Urothelium cell line (cell line): ENCODE results near the gene TMEM54.
"Not testable (repeated sequence)": the region's sequence is repeated elsewhere in the genome, so short reads cannot be mapped to it uniquely, and the experiment has no call there.

ENCODE experiments used
- DNase-seq: peaks from one replicate; pipeline ENCODE4 v3.0.0; 2011; ENCODE audit warnings: low spot score, mixed read lengths
- FAIRE-seq: peaks from 2 replicates; lab custom pipeline; 2011; peaks lifted over from hg19 to GRCh38; lab: Jason Lieb, UNC

TMEM54 gene

DNA sequence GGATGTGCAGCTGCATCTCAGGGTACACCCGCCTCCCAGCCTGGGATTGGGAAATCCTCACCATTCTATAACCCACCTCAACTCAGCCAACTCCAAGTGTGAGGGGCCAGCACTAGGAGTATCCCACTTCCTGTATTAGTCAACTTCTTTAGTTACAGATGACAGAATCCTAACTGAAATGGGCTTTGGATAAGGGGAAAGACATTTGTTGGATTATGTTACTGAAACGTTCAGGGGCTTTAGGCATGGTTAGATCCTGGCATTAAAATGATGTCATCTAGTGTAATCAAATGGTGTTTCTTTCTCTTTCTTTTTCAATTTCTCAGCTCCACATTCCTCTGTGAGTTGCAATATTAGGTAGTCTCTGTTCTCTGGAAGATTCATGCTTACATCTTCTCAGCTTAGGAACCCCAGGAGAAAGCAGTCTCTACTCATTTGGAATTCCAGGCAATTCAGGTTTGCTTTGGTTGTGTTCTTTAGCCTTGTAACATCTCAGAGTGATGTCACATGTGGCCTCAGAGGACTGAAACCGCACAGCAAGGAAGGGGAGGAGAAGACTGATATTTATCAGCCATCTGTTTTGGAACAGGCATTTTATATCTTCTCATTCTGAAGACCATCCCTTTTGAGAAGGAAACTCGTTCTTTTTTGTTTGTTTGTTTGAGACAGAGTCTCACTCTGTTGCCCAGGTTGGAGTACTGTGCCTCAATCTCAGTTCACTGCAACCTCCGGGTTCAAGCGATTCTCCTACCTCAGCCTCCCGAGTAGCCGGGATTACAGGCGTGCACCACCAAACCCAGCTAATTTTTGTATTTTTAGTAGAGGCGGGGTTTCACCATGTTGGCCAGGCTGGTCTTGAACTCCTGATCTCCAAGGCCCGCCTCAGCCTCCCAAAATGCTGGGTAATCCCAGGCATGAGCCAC is 18.9 kb upstream of the TMEM54 start:
- FAIRE-seq (no peak), DNase-seq (no peak)

DNA sequence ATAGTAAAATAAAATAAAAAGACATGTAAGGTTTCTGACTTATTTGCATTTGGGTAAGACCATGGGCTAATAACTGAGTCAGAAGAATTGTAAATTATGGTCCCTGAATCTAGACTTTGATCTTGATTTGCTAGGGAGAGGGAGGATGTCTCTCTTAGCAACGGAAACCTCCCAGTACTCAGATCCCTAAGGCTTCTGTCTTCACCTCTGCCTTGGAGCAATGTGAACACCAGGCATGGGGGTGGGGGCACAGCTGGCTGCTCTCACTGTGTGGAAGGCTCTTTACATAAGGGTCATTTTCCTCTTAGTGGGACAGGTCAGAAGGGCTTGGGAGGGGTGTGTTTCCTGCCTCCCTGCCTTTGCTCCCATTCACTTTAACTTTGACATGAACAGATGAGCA is 17.0 kb upstream of the TMEM54 start:
- FAIRE-seq (no peak), DNase-seq (no peak)

DNA sequence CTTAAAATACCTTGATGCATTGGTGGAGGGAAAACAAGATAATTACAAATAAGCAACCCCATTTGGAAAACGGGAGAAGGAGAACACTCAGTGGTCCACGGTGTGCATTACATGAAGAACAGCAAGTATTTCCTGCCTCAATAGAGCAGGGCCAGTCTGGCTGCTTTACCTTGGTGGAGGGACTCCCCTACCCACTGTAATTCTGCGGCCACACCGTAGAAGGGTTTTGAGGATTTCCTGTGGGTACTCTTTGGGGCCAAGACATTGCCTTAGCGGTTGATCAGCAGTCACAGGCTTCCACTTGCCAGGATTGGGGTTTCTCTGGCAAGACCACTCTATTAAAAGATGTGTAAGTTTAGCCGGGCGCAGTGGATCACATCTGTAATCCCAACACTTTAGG is 16.3 kb upstream of the TMEM54 start:
- DNase-seq (no peak), FAIRE-seq (peak; percentile 32)

DNA sequence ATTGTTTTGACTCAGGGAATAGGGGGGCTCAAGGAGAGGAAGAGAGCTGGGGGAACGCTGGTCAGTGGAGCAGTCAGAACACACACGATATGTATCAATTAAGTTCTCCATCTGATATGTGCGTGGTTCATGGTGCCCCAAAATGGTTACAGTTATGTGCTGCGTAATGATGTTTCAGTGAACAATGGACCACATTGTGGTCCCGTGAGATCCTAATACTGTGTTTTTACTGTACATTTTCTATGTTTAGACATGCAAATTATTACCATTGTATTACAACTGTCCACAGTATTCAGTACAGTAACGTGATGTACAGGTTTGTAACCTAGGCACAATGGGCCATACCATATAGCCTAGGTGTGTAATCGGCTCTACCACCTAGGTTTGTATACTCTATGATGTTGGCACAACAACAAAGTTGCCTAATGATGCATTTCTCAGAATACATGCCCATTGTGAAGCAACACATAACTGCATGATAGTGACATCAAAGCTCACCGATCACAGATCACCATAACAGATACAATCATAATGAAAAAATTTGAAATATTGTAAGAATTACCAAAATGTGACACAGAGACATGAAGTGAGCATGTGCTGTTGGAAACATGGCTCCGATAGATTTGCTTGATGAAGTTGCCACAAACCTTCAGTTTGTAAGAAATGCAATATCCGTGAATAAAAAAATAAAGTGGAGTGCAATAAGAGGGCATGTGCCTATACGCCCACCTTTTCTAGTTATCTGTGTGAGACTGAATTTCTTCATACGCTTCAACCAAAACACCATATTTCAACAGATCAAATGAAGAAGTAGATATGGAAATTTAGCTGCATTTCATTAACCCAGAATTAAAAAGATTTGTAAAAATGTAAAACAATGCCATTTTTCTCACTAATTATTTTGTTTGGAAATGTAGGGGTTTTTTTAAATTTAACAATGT is 14.8 kb upstream of the TMEM54 start:
- FAIRE-seq (no peak), DNase-seq (no peak)

DNA sequence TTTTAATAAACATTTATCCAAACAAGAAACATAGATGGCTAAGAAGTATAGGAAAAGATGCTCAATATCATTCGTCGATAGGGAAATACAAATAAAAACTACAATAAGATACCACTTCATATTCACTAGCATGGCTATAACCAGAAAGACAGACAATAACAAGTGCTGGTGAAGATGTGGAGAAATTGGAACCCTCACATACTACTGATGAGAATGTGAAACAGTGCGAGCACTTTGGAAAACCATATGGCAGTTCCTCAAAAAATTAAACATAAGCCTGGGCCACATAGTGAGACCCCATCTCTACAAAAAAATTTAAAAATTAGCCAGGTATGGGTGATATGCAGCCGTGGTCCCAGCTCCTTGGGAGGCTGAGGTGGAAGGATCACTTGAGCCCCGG is 9.1 kb upstream of the TMEM54 start:
- FAIRE-seq: no peak
- no peak for DNase-seq

DNA sequence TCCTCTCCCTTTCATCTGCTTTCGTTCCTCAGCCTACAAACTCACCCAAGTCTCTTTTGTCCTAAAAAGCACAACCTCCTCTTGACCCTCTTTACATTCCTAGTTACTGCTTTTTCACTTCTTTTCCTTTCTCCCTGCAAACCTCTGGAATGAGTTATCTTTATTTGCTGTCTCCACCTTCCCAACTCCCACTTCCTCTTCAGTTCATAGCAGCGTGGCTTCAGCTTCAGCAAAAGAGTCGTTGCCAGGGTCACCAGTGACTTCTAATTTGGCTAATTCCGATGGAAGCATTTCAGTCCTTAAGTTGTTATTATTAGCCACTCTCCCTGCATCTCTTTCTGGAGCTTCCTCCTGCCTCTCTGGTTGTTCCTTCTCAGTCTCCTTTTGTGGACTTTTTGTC is 6.2 kb upstream of the TMEM54 start:
- no peak for DNase-seq

DNA sequence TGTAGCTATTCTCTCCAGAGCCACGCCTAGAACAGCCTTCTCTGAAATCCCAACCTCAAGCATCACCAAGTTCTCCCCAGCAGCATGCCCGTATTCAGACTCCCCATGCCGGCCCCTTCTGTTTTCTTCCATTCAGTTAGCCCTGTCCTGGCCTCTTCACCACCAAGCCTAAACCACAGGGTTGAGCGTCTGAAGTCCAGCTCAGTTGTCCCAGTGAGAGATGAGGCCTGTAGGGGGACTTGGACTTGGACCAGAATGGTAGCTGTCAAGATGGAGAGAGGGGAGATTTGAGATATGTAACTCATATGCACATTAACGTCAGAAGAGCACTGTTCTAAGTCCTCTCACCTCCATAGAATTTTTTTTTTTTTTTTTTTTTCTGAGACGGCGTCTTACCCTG is 5.5 kb upstream of the TMEM54 start:
- FAIRE-seq (no peak), DNase-seq (no peak)

More for the DNA sequence above, 6.2 kb upstream of the TMEM54 start:
- no peak for FAIRE-seq

DNA sequence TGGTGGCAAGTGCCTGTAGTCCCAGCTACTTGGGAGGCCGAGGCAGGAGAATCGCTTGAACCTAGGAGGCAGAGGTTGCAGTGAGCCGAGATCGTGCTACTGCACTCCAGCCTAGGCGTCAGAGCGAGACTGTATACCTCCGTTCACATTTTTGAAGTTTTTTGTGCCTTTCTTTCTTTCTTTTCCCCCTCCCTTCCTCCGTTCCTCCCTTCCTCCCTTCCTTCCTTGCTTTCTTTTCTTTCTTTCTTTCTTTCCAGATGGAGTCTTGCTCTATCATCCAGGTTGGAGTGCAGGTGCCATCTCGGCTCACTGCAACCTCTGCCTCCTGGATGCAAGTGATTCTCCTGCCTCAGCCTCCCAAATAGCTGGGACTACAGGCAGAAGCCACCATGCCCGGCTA is 4.4 kb upstream of the TMEM54 start:
- DNase-seq, FAIRE-seq: not testable (repeated sequence)

DNA sequence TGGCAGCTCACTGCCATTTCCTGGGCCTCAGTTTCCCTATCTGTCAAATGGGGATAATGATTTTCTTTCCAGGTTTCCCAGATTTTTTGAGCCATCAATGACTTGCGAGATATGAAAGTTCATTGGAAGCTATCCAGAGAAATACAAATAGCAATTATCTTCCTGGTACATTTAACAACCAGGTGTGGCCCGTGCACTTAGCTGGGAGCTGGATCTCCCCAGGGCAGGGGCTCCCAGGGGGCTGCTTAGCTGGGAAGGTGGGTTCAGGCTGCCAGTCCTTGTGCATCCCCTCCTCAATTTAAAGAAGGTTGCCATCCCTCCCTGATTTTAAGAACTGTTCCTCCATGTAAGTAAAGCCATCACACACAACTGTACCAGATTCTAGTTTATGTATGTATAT is 3.6 kb upstream of the TMEM54 start:
- no peak for DNase-seq
- FAIRE-seq: no peak

DNA sequence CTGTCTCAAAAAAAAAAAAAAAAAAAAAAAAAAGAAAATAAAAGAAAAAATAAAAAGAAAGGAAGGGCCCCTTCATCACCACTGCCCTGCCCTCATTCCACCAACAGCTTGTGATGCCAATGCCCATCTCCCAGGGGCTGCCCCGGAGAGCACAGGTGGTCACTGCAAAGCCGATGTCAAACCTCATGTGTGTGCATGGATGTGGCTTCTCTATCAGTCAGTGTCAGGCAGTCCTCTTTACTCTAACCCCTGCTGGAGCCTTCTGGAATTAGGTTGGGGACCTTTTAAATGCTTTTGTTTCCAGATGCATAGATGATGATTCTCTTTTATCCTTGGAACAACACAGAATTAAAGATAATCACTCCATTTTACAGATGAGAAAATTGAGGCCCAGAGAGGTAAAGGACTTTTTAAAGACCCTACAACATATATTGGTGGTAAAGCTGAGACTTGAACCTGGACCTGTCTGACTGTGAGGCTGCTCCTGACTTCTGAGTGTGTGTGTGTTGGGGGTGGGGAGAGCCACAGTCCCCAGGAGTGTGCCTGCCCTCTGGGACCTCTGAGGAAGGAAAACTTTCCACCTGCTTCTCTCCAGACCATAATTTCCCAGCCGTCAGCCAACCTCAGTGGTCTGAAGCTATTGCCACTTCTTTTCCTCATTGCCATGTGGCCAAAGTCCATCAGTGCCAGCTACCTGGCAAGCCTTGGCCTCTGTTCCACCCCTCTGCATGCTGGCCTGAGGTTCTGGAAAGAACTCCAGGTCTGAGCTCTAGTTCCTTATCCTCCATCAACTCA is 3.0 kb upstream of the TMEM54 start:
- DNase-seq: no peak

DNA sequence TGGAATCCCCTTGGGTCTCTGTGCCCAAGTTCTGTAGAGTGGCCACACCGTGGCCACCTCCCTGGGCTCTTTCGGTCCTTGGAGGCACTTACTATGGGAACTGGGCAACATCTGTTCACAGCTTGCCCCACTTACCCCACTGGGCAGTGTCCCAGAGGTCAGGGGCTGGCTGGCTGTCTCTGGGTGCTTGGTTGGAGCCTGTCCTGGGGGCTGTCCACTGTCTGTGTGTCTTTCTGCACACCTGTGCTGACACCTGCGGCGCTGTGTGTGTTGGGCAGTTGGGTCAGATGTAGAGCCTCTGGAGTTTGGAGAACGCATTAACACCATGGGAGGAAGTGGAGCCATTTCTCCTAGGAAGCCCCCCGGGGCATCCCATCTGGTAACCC is 1.3 kb upstream of the TMEM54 start:
- no peak for FAIRE-seq

More for the DNA sequence above, 3.0 kb upstream of the TMEM54 start:
- no peak for FAIRE-seq

DNA sequence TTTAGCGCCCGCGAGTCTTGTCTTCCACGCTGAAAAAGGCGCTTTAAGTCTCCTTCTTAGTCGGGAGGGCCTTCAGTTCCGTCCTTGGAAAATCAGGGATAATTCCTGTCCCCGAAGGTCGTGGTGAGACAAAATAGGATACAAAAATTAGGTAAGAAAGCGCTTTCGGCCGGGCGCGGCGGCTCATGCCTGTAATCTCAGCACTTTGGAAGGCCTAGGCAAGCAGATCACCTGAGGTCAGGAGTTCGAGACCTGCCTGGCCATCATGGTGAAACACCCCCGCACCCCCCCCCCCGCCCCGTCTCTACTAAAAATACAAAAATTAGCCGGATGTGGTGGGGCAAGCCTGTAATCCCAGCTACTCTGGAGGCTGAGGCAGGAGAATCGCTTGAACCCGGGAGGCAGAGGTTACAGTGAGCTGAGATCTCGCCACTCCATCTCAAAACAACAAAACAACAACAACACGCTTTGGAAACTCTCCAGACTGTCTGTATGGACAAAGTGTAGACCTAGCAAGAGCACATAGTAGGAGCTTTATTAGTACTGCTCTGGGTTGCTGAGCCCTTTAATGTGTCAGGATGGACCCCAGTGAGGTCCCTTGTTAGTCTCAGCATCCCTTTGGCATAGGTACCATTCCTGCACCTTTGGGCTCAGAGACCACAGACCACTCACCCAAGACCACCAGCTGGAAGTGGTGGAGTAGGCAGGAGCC is 790 bp upstream of the TMEM54 start:
- no peak for DNase-seq
- FAIRE-seq: no peak

More for the DNA sequence above, 1.3 kb upstream of the TMEM54 start:
- no peak for DNase-seq

DNA sequence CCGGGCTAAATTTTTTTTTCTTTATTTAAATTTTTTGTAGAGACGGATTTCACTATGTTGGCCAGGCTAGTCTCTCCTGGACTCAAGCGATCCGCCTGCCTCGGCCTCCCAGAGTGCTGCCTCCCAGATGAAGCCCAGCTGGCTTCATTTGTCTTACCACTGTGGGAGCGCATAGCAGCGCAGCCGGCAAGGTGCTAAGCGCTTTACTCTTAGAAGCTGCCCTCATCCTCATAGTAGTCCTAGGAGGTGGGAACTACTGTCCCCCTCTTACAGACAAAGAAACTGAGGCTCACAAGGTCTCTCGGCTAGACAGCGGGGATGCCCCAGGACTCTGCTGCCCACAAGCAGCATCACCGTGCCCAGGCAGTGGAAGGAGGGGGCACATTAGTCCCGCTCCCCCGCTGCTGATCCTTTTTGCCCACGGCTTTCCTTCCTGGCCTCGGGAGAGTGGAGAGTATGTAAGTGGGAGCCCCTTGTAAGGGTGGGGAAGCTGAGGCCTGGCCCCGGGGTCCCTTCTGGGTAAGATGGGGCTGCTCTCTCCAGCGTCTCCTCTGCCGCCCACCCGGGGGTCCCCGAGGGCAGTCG is 726 bp downstream of the TMEM54 start:
- FAIRE-seq (no peak), DNase-seq (no peak)

DNA sequence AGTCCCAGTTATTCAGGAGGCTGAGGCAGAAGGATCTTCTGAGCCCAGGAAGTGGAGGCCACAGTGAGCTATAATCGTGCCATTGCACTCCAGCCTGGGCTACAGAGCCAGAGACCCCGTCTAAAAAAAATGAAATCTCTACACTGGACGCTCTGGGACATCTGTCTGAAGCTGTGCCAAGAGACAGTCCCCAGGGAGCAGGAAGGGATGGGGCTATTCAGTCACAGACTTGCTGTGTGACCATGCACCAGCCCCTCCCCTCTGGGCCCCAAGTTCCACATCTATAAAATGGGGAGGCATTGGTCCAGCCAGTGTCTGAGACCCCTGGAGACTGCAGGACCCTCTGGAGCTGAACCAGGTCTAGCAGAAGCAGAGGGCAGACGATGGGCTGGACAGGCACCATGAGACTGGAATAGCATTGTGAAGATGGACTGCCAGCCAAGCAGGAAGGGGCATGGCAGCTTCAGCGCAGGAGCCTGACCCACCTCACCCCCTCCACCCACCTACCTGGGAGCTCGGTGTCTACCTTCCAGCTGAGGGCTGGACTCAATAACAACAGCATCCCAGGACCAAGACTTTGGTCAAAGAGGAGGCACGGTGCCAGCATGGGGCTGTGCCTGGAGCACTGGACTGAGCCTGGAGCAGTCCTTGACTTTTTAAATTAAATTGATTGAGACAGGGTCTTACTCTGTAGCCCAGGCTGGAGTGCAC is 1.4 kb downstream of the TMEM54 start:
- FAIRE-seq: peak; percentile 37
- DNase-seq: no peak

DNA sequence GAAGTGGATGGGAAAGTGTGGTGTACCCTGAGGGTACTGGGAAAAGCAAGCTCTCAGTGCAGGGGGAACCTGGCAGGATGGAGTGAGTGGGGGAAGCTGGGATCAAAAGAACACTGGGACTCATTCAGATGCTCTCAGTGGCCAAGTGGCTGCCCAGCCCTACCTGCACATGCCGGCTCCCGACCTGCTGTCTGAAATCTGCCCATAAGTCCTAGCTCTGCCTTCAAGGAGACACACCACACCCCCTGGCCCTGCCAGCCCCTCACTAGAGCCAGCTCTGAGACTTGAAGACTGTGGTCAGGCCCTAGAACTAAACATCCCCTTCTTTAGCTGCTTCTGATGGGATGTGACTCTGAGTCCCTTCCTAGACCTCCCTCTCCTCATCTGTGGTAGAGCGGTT is 2.2 kb downstream of the TMEM54 start:
- no peak for FAIRE-seq
- DNase-seq: no peak

DNA sequence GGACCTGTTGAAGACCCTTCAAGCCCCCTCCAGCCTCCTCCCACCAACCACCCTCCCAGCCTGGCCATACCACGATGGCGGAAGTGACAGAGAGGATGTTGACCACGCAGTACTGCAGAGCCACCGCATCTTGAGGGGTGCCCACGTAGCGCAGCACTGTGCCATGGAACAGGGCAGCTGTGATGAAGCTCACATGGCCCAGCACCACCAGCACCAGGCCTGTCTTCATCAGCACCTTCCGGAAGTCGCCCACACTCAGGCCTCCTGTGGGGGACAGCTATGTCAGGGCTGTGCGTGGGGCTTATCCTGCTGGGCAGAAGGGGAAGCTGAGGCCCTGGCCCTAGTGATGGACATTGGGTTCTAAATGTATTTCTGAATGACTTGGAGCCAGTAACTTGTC is 3.1 kb downstream of the TMEM54 start:
- no peak for DNase-seq
- FAIRE-seq: no peak

DNA sequence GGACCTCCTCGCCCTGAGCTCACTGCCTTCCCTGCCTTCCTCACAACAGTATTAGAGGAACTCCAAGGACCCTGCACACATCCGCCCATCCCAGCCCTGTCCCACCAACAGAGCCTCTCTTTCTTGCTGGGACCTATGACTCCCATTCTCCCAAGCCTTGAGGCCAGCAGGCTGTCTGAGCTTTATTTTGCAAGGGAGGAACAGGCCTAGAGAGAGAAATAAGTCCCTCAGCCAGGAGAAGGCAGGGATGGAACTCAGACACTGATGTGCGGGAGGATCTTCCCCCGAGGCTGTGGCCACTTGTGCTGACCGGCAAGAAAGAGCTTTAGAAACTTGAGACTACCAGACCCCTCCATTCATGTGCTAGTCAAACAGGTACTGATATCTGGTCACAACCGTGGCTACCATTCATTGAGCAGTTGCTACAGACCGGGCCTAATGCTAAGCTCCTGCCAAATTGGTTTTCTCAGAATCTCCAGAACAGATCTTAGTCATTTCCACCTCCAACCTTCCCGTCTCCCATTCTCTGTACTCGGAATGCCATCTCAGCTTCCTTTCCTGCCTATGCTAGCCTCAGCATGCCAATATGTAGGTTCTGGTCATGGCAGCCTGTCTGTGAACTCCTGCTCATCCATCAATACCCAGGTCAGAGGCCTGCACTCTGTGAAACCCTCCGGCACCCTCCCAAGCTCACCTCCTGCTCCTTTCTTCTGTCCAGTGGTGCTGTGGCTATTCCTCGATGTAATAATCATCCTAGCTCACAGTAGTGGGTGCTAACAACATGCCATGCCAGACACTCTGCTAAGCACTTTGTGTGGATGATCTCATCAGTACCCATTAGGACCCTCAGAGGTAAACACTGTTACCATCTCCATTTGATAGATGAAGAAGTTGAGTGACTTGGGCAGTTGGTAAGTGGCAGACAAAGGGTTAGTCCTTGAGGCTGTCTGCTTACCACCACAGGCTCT is 3.8 kb downstream of the TMEM54 start:
- DNase-seq (no peak), FAIRE-seq (no peak)

DNA sequence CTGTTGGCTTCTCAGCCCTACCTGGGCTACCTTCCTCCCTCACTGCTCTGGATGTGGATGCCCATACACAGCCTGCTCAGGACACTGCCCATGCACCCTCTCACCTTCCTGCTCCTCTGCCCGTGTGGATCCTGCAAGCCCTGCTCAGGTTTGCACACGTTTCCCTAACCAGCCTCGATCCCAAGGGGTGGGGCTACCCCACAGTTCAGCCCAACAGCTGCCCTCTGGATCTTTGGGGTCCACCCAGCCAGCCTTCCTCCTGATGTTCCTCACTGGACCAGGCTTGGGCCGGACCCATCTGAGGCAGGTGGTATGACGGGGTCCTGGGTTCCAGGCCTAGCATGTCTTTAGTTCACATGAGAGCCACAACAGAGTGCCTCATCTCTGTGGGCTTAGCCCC is 4.7 kb downstream of the TMEM54 start:
- FAIRE-seq (peak; percentile 20), DNase-seq (no peak)
